Fibroblast of mammary gland (primary cell): ENCODE results near the gene RNF113B.

Experiments used
- DNase-seq: peaks from one replicate; pipeline ENCODE4 v3.0.0-alpha.2; 2010; ENCODE audit warnings: low read depth
- H3K4me3 ChIP-seq: 2 replicates; pipeline ENCODE4 v1.5.1; 2011; ENCODE audit warnings: low read depth, mild to moderate bottlenecking, low read length, moderate library complexity; ENCODE audit not compliant: control insufficient read depth
- TF ChIP-seq, protein P1 (sequence below): conservative IDR thresholded peaks from 2 replicates; pipeline ENCODE4 v1.5.1; 2011; ENCODE audit warnings: low read depth, low read length, inconsistent platforms; ENCODE audit not compliant: control insufficient read depth, insufficient read depth

The RNF113B gene

DNA sequence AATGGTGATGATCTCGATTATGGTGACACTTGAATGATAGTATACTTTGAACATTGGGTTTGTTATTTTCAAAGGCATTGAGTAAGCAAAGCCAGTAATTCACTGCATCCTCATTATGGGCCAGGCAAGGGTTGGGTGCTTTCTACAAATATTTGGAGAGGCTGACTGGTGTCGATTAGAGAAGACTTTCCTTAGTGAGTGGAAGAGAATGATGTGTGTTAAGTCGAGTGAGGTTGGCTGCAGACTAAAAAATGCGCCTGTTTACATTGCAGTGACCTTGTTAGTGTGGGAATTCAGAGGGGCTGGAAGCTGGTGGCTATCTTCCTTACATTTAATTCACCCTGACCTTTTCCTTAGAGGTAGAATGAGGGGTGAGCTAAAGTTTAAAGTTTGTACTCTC, 22.4 kb upstream of the RNF113B start:
- no peak for DNase-seq
- TF ChIP-seq, protein P1, sequence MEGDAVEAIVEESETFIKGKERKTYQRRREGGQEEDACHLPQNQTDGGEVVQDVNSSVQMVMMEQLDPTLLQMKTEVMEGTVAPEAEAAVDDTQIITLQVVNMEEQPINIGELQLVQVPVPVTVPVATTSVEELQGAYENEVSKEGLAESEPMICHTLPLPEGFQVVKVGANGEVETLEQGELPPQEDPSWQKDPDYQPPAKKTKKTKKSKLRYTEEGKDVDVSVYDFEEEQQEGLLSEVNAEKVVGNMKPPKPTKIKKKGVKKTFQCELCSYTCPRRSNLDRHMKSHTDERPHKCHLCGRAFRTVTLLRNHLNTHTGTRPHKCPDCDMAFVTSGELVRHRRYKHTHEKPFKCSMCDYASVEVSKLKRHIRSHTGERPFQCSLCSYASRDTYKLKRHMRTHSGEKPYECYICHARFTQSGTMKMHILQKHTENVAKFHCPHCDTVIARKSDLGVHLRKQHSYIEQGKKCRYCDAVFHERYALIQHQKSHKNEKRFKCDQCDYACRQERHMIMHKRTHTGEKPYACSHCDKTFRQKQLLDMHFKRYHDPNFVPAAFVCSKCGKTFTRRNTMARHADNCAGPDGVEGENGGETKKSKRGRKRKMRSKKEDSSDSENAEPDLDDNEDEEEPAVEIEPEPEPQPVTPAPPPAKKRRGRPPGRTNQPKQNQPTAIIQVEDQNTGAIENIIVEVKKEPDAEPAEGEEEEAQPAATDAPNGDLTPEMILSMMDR: no peak
- H3K4me3 ChIP-seq: no peak overlapping the region

DNA sequence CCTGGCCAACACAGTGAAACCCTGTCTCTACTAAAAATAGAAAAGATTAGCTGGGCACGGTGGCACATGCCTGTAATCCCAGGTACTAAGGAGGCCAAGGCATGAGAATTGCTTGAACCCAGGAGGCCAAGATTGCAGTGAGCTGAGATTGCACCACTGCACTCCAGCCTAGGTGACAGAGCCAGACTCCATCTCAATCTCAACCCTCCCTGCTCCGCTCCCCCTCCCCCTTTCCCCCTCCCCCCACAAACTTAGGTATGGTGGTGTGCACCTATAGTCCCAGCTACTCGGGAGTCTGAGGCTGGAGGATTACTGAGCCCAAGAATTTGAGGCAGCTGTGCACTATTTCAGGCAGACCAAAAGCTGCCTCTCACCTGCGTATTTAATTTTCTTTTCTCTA, 21.6 kb upstream of the RNF113B start:
- TF ChIP-seq, protein P1: no peak
- H3K4me3 ChIP-seq: no peak overlapping the region
- no peak for DNase-seq

DNA sequence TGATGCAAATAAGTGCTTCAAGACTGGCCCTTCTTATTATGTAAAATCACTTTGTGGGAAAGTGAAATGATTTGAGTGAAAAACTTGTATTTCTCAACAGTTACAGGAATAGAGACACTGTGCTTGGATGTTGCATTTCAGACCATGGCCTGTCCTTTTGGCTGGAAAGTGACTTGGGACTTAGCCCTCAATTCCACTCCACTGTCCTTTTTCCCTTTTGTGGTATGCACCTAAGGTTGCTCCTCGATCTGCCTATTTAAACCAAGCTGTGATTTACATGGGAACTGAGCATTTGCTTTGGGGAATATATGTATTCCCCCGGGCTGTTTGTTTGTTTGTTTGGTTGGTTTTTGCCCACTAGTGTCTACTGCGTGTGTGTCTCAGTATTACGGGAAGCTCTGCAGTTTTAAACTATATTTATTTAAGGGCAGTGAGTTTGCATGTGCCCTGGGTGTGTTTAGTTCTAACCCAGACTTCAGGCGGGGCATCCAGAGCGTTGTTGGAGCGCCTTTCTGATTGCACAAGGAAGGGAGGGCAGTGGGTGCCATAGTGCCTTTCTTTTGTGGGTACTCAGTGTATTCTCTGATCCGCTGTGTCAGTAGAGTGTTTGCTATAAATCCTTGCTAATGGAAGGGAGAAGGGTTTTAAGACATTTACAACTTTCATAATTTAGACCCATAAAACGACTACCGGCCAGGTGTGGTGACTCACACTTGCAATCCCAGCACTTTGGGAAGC, 18.2 kb upstream of the RNF113B start:
- TF ChIP-seq, protein P1: no peak
- DNase-seq: no peak
- H3K4me3 ChIP-seq: no peak overlapping the region

DNA sequence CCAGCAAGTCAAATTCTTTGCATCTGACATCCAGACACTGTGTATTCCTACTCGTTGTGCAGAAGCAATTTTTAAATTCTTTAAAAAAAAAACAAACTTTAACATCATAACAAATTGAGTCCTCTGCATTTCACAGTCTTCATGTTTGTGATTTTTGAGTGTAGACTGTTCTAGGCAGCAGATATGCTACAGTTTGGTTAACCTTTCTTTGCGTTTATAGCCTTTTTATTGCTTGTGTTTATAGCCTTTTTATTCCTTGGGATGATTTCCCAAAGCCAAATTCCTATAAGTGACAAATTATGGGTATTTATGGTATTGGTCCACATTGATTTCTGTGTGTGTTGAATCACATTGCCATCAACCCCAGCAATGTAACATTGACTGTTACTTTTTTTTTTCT, 14.9 kb upstream of the RNF113B start:
- no peak overlapping the region for H3K4me3 ChIP-seq
- DNase-seq: no peak
- TF ChIP-seq, protein P1: no peak

DNA sequence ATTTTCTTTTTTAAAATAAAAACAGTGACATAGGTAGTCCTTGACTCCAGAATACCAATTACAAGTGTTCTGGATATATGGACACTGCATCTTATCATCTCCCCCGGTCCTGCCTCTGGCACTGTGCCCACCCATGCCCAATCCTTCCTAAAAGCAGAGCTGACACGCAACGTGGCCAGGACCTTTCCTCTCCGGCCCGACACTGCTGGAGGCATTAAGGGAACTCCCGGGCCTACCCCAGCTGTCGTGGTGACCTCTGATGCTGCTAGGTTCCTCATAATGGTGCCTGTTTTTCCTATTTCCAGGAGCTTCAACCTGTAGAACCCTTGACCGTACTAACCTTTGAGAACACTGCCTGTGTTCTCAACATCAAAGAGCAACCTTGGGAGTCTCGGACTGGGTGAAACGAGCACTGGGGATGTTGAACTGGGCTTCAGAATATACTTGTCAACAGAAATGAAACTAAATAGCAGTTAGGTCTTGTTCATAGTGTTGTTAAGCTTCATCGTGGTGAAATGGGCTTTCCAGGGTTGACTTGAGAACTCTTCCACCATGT, 13.9 kb upstream of the RNF113B start:
- no peak overlapping the region for H3K4me3 ChIP-seq
- DNase-seq: no peak
- TF ChIP-seq, protein P1: no peak

DNA sequence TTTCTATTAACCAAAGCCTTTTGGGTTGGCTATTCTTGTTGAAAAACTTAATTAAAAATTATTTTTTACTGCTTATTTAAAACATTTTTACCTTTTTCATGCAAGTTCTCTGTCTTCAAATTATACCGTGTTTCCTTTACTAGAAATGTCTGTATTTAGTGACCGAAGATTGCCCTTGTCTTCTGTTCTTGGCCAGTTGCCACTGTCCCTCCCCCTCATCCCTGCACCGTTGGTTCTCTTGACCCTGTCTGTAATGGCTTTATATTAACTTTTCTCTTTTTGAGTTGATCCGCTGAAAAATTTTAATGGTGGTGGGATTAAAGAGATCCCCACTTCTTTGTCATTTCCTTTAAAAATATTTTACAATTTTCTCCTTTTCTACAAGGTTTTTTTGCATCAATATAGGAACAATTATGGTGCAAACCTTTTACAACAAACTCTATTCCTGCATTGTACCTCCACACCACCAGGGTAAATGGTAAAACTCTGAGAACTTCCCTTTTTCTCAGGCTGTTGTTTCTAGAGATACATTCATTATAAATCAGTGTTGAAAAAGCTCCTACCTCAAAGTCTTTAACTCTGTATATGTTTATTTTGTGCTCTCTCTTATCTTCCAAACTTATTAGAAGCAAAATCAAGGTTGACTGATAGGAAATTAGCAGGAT, 12.9 kb upstream of the RNF113B start:
- H3K4me3 ChIP-seq: no peak overlapping the region
- TF ChIP-seq, protein P1: no peak
- no peak for DNase-seq
